ENCODE measurements around the gene SLC35B1.
A peak's percentile ranks its signal among the peaks of the same experiment; 100 is the strongest.
"Not testable (repeated sequence)": the region's sequence is repeated elsewhere in the genome, so short reads cannot be mapped to it uniquely, and the experiment has no call there.

The SLC35B1 gene

DNA sequence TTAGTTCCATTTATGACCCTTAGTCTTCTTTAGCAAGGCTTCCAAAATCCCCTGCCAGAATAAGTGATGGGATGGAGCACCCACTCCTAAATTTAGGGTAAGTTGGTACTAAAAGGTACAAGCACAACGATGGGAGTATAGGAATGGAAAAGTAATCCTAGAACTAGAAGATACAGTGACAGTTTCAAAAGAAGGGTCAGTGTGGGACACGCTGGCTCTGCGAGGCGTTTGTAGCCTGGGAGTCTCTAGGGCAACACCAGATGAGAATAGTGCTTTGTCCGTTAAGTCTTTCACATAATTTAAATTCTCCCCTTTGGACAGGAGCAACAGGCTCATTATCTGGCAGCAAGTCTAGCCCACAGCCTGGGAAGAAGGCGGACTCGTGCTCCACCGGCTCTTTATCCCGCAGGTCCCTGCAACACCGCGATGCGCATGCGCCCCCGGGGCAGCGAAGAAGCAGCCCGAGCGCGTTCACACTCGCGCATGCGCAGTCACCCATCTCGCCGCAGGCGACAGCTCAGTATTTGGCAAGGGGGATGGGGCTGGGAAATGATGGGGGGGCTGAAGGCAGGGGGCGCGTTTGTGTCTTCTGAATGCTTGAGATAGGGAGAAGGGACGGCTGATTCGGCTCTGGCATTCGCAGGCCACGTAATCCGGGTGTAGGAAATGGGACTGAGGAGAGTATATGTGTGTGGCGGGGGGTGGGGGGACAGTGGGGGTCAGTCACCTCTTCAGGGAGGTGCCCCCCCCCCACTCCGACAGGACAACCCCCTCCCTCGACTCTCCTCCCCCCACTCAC lies 30.4 kb downstream of the SLC35B1 start:
- DNase-seq = peak; percentile 88 to 99 (median 93)
- intact Hi-C loops (cut with DNase I) = loop anchor here (10.0 kb wide), 1 partner anchor 63 kb away; no protein-coding TSS in a partner anchor

DNA sequence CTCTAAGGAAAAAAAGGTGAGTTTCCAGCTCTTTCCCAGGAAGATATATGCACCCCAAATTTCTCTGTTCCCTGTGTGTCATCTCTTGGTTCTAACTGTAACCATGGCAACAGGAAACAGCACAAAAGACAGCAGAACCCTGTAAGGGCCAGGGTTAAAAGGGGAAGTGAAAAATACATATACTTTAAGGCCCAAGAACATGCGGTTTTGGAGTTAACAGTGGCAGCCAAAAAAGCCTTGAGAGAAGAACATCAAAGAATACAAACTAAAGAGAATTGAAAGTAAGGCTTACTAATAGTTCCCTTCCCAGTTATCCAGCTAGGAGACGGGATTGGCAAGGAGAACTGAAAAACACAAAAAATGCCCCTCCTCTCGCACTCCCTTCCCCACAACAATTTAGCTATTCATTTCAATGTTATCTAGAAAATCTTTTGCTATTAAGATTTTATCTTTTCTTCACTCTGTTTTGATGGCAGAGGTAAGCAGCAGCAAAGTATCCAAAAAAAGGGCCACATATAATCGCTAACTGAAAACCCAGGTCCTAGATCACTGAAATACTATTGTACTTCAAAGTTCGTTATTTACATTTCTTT lies 31.4 kb downstream of the SLC35B1 start:
- intact Hi-C loops (cut with DNase I) = loop anchor here (10.0 kb wide), 1 partner anchor 62 kb away; no protein-coding TSS in a partner anchor
- no peak for DNase-seq

DNA sequence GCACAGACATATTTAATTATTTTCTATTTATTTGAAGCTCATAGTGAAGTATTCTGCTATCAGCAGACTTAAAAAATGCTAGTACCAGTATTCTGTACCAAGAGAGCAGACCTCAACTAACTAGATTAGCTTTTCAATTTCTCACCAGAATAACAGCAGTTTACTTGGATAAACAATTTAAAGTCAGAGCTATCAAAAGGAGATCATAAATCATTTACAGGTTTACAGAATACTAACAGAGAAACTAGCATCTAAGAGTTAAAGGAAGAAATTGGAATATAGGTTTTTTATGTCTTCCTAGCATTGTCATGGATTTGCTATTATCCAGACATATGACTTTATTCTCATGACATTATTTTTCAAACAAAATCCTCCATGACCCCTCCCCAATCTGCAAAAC lies 33.3 kb downstream of the SLC35B1 start:
- no peak for DNase-seq
- intact Hi-C loops (cut with DNase I) = loop anchor here (10.0 kb wide), 1 partner anchor 60 kb away; no protein-coding TSS in a partner anchor

DNA sequence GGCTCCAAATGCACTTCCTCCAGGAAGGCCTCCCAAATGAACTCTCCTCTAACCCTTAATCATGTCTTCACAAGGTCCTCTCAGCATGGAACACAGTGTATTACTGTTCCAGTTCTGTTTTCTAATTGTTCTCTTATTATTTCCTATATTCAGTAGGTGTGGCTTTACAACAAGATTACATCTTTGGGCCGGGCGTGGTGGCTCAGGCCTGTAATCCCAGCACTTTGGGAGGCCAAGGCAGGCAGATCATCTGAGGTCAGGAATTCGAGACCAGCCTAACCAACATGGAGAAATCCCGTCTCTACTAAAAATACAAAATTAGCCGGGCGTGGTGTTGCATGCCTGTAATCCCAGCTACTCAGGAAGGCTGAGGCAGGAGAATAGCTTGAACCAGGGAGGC lies 34.1 kb downstream of the SLC35B1 start:
- DNase-seq = not testable (repeated sequence)
- intact Hi-C loops (cut with DNase I) = loop anchor here (10.0 kb wide), 1 partner anchor 59 kb away; no protein-coding TSS in a partner anchor

DNA sequence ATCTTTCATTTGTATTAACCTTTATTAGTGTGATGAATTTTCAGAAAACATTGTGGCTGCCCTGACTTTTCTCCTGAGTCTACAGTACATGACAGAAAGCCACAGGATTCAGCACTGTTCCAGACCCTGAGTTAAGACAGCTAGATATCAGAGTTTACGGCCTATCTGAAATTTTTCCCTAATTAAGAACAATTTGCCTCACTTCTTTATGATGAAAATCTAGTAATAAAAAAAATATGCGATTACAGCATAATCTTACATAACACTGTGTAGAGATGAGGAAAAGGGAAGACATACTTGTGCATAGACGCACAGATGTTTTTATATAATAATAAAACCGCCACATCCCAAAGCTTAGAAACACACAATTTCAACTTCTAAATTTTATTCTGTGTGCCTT lies 37.1 kb downstream of the SLC35B1 start:
- intact Hi-C loops (cut with DNase I) = loop anchor here (10.0 kb wide), 1 partner anchor 56 kb away; no protein-coding TSS in a partner anchor
- no peak for DNase-seq

DNA sequence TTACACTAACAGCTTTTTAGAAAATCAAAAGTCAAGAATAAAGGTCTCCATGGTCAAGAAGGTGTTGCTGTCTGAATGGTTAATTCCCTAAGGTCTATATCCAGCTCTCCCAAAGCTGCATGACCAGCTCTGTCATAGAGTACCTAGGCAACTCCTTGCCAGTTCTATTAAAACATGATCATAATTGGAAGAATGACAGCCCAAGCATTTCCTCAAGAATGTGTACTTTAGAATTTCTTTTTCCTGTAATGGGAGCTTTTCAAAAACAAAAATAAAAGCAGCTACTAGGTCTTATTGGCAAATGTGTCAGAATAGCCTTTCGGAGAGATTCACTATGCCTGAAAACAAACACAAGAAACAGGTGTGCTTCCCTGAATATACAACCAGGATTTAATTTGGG lies 37.8 kb downstream of the SLC35B1 start:
- no peak for DNase-seq
- intact Hi-C loops (cut with DNase I) = loop anchor here (10.0 kb wide), 1 partner anchor 55 kb away; no protein-coding TSS in a partner anchor

DNA sequence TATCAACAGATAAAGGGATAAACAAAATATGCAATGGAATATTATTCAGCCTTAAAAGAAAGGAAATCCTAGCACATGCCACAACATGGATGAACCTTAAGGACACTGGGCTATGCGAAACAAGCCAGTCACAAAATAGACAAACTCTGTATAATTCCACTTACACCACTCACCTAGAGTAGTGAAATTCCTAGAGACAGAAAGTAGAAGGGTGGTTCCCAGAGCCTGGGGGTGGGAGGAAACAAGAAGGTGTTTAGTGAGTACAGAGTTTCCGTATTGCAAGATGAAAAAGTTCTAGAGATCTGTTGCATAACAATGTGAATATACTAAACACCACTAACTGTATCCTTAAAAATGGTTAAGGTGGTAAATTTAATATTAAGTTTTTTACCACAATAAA lies 39.9 kb downstream of the SLC35B1 start:
- intact Hi-C loops (cut with DNase I) = no loop called here
- DNase-seq = no peak

DNA sequence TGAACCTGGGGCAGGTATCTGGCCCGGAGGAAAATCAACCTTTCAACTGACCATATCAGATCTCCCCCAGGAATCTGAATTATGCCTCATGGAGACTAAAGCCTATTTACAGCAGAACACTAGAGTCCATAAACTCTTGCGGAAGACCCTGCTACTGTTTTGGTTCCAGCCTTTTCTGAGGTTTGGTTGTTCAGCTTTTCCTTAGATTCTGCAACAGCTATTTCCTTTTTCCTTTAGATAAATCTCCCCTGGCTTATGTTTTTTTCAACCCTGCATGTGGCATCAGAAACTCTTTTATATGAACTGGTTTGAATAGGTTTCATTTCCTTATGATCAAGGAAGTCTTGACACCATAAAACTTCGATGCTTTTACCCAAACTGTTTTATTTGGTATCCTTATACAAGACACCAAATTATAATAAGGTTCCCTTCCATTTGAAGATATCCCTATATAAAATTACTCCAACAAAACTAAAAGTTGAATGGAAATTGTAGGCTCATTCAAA lies 43.0 kb downstream of the SLC35B1 start:
- no peak for DNase-seq
- intact Hi-C loops (cut with DNase I) = no loop called here

DNA sequence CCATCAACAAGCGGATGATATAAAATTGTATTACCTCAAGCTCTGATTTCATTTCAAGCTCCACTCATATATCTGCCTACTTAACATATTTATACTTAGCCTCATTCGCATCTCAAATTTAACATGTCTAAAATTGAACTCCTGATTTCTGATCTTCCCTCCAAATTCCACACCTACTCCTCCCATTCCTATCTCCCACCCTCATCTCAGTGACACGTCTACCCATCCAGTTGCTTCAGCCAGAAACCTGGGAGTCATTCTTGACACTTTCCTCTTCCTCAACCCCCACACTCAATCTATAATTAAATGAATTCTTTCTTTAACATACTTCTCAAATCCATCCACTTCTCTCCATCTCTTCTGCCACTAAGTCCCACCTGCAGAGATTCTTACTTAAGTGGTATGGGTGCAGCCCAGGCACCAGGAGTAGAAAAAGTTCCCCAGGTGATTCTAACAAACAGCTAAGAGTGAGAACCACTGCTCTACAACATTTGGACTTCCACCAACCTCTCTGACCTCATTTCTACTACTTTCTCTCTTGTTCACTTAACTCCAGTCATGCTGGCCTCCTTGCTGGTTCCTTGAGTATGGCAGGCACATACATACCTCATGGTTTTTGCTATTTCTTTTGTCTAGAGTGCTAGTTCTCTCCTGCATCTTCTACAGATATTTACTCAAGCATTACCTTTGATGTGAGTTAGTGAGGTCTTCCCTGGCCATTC lies 47.9 kb downstream of the SLC35B1 start:
- intact Hi-C loops (cut with DNase I) = no loop called here

DNA sequence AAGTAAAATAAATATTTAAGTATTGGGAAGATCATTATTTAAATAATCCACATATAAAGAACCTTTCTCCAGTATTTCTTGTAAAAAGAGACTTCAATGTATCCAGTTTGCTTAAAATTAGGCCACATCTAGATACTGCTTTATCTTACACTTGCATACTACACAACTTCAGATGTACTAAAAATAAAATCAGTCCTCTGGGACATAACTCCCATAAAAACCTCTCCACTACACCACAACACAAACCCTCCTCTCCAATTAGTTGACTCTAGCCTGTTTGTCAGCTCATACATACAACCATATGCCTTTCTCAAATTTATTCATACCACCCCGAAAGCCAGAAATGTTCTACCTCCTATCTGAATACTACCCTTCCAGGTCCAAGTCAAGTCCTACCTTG lies 51.5 kb downstream of the SLC35B1 start:
- intact Hi-C loops (cut with DNase I) = no loop called here

More for the DNA sequence above, 47.9 kb downstream of the SLC35B1 start:
- no peak for DNase-seq

More for the DNA sequence above, 51.5 kb downstream of the SLC35B1 start:
- DNase-seq = no peak
